ENCODE measurements around the gene OR8B4. TPM values are rescaled to one million over a fixed set of nuclear protein-coding genes. Genes with fewer than 3 reads are reported as not detected.

Gene OR8B4
- total RNA-seq, 2 donors from 2014 or later: not detected

DNA sequence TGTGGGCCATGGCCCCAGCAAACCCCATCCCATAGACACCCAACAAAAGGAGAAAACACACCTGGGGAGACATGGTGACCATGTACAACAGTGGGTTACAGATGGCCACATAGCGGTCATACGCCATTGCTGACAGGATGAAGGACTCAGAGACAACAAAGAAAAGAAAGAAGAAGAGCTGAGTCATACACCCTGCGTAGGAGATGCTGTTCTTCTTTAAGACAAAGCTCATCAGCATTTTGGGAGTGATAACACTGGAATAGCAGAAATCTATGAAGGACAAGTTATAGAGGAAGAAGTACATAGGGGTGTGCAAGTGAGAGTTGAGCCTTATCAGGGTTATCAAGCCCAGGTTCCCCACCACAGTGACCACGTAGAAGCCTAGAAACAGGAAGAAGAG lies 15.9 kb upstream of the OR8B4 start:
- no peaks in the 10 kb centered on the region for H3K36me3 ChIP-seq
- H3K4me1 ChIP-seq: no peaks in the 10 kb centered on the region
- no peak overlapping the region for H3K27ac ChIP-seq
- H3K9me3 ChIP-seq: no peaks in the 10 kb centered on the region
- TF ChIP-seq, protein P1, sequence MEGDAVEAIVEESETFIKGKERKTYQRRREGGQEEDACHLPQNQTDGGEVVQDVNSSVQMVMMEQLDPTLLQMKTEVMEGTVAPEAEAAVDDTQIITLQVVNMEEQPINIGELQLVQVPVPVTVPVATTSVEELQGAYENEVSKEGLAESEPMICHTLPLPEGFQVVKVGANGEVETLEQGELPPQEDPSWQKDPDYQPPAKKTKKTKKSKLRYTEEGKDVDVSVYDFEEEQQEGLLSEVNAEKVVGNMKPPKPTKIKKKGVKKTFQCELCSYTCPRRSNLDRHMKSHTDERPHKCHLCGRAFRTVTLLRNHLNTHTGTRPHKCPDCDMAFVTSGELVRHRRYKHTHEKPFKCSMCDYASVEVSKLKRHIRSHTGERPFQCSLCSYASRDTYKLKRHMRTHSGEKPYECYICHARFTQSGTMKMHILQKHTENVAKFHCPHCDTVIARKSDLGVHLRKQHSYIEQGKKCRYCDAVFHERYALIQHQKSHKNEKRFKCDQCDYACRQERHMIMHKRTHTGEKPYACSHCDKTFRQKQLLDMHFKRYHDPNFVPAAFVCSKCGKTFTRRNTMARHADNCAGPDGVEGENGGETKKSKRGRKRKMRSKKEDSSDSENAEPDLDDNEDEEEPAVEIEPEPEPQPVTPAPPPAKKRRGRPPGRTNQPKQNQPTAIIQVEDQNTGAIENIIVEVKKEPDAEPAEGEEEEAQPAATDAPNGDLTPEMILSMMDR (IDR thresholded peaks at IDR 0.05): no peak
- H3K27me3 ChIP-seq: no peaks in the 10 kb centered on the region
- no peak for DNase-seq (ENCODE audit: low spot score)
- H3K4me3 ChIP-seq: no peak overlapping the region

DNA sequence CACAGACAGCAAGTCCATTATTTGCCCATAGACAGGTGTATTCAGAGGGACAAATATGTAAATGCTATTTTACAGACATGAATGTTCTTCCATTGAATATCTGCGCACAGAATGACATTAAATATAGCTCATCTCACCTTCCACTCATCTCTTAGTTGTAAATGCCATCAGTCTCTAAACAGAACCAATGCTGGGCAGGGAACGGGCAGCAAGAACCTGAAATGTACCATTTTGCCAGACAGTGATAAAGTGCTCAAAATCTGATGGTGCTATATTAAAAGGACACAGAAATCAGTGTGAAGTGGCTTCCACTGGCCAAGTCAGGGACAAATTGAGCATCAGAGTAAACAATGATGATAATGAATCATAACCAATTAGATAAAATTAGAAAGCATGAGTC lies 10.0 kb upstream of the OR8B4 start:
- H3K9me3 ChIP-seq: peaks cover 0 to 7% of the 10 kb centered on the region in 2 donors
- H3K36me3 ChIP-seq: no peaks in the 10 kb centered on the region
- H3K4me1 ChIP-seq: no peaks in the 10 kb centered on the region
- H3K4me3 ChIP-seq: no peak overlapping the region
- TF ChIP-seq, protein P1 (IDR thresholded peaks at IDR 0.05): no peak
- DNase-seq (ENCODE audit: low spot score): no peak
- H3K27me3 ChIP-seq: no peaks in the 10 kb centered on the region
- H3K27ac ChIP-seq: no peak overlapping the region

DNA sequence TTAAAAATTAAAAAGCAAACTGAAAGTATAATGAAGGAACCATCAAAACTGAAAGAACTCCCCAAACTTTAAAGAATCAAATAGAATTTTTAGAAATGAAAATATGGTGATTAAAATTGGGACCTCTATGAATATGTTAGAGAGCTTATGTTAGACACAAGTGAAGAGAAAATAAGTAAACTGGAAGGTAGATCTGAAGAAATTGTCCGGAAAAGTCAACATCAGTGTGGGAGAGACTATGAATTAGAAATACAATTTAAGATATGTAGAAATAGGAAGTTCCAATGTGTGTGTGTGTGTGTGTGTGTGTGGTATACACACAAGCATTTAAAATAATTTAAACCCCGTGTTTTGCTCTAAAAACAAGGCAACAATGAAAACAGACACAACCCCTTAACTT lies 4.9 kb upstream of the OR8B4 start:
- no peaks in the 10 kb centered on the region for H3K4me1 ChIP-seq
- no peak overlapping the region for H3K4me3 ChIP-seq

DNA sequence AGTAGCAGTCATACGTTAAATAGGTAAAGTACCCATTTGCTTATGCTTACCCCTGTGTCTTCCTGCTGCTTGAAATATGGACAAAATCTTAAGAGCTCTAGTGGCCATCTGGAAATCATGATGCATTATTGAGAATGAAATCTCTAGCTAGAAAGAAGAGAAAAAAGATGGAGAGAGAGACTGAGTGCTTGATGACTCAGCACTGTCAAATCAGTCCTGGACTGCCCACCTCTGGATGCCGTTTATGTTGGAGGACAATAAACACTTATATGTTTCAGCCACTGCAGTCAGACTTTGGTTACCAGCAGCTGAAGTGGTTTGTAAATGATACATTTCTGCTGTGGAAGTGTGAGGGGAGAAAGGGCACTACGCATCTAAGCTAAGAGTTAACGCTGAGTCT lies 3.6 kb downstream of the OR8B4 start:
- Histone ChIP-seq H3K4me1 (no peaks in the 10 kb centered on the region), H3K27me3 (no peaks in the 10 kb centered on the region), H3K27ac (no peak overlapping the region), H3K36me3 (no peaks in the 10 kb centered on the region), H3K9me3 (no peaks in the 10 kb centered on the region), H3K4me3 (no peak overlapping the region)
- no peak for DNase-seq (ENCODE audit: low spot score)
- TF ChIP-seq, protein P1 (IDR thresholded peaks at IDR 0.05): no peak

More for the DNA sequence above, 4.9 kb upstream of the OR8B4 start:
- H3K36me3 ChIP-seq: no peaks in the 10 kb centered on the region
- peaks cover 0 to 9% of the 10 kb centered on the region in 2 donors for H3K9me3 ChIP-seq
- TF ChIP-seq, protein P1 (IDR thresholded peaks at IDR 0.05): no peak
- H3K27ac ChIP-seq: no peak overlapping the region
- DNase-seq (ENCODE audit: low spot score): no peak
- H3K27me3 ChIP-seq: no peaks in the 10 kb centered on the region

DNA sequence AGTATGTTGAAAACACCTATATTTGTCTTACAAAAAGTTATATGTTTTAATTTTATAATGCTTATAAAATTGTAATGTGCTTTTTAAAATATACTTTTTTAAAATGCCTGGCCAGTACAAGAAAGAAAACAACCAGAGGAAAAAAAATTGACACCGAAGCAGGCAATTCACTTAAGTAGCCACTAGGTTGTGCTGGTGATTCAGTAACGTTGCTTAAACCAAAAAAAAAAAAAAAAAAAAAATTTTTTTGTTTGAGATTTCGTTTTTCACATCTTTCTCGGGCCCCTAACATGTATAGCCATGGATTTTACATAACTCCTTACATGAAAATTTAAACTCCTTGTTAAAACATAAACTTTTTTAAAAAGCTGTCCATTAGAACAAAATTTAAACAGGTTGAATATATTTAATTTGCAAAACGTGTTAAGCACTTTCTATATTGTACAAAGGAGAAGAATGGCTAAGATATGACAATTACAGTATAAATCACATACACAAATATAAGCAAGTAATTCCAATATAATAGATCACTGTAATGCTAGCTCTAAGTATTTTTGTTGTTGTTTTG lies 9.2 kb downstream of the OR8B4 start:
- no peak overlapping the region for H3K27ac ChIP-seq
- H3K4me1 ChIP-seq: no peaks in the 10 kb centered on the region
- no peaks in the 10 kb centered on the region for H3K36me3 ChIP-seq
- no peak for DNase-seq (ENCODE audit: low spot score)
- H3K27me3 ChIP-seq: no peaks in the 10 kb centered on the region
- no peak overlapping the region for H3K4me3 ChIP-seq
- no peaks in the 10 kb centered on the region for H3K9me3 ChIP-seq
- TF ChIP-seq, protein P1 (IDR thresholded peaks at IDR 0.05): peak; percentile 57 to 73

DNA sequence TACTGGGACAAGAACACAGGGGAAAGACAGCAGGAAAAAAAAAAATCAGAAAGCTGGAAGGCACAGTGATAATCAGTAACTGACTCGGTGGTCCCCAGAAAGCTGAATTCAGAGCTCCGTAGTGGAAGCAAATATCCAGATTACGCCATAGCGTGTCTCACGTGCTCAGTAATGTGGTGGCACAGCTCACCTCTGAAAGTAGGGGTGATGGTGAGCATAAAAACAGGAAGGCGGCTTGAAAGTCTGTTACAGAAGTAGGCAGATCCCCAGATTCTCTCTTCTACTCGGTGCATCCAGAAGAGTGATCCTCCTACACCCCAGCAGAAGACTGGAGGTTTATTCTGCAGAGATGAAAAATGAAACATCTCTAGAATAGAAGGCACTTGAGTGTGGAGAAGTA lies 14.8 kb downstream of the OR8B4 start:
- H3K27ac ChIP-seq: no peak overlapping the region
- DNase-seq (ENCODE audit: low spot score): no peak
- no peaks in the 10 kb centered on the region for H3K9me3 ChIP-seq
- H3K27me3 ChIP-seq: no peaks in the 10 kb centered on the region
- TF ChIP-seq, protein P1 (IDR thresholded peaks at IDR 0.05): no peak
- no peaks in the 10 kb centered on the region for H3K36me3 ChIP-seq
- H3K4me3 ChIP-seq: no peak overlapping the region
- H3K4me1 ChIP-seq: no peaks in the 10 kb centered on the region
